ENCODE results near the gene NACC1. TPM values are rescaled to one million over a fixed set of nuclear protein-coding genes. Genes with fewer than 3 reads are reported as not detected.

The NACC1 gene
- total RNA-seq, 2 donors from 2014 or later, result 56.7 to 119 TPM

- no peak overlapping the region for H3K9ac ChIP-seq (ENCODE audit: low read depth in 2 of 2, low read length in 2 of 2)
- intact Hi-C loops (cut with DNase I), result no loop called here
- H3K27me3 ChIP-seq, result no peaks in the 10 kb centered on the region
- TF ChIP-seq, protein P1, sequence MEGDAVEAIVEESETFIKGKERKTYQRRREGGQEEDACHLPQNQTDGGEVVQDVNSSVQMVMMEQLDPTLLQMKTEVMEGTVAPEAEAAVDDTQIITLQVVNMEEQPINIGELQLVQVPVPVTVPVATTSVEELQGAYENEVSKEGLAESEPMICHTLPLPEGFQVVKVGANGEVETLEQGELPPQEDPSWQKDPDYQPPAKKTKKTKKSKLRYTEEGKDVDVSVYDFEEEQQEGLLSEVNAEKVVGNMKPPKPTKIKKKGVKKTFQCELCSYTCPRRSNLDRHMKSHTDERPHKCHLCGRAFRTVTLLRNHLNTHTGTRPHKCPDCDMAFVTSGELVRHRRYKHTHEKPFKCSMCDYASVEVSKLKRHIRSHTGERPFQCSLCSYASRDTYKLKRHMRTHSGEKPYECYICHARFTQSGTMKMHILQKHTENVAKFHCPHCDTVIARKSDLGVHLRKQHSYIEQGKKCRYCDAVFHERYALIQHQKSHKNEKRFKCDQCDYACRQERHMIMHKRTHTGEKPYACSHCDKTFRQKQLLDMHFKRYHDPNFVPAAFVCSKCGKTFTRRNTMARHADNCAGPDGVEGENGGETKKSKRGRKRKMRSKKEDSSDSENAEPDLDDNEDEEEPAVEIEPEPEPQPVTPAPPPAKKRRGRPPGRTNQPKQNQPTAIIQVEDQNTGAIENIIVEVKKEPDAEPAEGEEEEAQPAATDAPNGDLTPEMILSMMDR (IDR thresholded peaks at IDR 0.05), result no peak
- no peak overlapping the region for H3K27ac ChIP-seq
- H3K9me3 ChIP-seq, result no peaks in the 10 kb centered on the region
- H3K4me3 ChIP-seq, result no peak overlapping the region
- H3K36me3 ChIP-seq, result no peaks in the 10 kb centered on the region
- no peak for DNase-seq
- H3K4me1 ChIP-seq, result no peaks in the 10 kb centered on the region
Measured at GRCh38 chr19:13087795-13088537, 30.1 kb upstream of the NACC1 start.

- H3K27me3 ChIP-seq, result no peaks in the 10 kb centered on the region
- no peak overlapping the region for H3K4me3 ChIP-seq
- peaks cover 5% of the 10 kb centered on the region for H3K4me1 ChIP-seq
- TF ChIP-seq, protein P1 (IDR thresholded peaks at IDR 0.05), result no peak
- no peak overlapping the region for H3K27ac ChIP-seq
- intact Hi-C loops (cut with DNase I), result no loop called here
- no peaks in the 10 kb centered on the region for H3K36me3 ChIP-seq
- DNase-seq, result no peak
- H3K9me3 ChIP-seq, result no peaks in the 10 kb centered on the region
- peak overlapping the region in 1 of 2 donors; percentile 2 for H3K9ac ChIP-seq (ENCODE audit: low read depth in 2 of 2, low read length in 2 of 2)
Measured at GRCh38 chr19:13089139-13089856, 28.8 kb upstream of the NACC1 start.

DNA sequence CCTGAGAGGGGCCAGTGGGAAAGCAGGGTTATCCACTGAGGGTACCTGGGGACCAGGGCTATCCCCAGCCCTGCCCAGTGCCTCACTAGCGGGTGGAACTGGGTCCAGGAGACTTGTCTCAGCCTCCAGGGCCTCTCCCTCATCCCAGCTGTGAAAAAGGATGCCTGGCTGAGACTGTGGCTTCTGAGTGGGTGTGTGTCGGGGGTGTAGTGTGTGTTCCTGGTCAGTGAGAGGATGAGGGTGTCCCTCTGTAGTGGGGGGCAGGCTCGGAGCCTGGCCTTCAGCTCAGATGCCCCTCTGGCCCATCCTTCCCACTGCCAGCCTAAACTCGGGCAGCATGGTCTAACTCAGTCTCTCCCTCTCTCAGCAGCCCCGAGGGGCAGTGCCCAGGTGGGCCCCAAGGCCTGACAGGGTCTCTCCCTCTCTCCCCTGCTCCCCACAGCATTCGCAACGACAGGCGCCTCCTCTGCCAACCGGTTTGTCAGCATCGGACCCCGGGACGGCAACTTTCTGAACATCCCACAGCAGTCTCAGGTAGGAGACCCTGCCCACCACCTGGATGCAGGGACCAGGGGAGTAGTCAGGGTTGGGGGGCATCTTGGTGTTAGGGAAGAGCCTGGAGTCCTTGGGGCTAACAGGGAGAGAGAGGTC lies 28.1 kb upstream of the NACC1 start:
- no peak for DNase-seq
- Histone ChIP-seq H3K36me3 (no peaks in the 10 kb centered on the region), H3K27me3 (no peaks in the 10 kb centered on the region), H3K4me3 (no peak overlapping the region), H3K27ac (no peak overlapping the region), H3K9ac (ENCODE audit: low read depth in 2 of 2, low read length in 2 of 2) (no peak overlapping the region), H3K4me1 (peaks cover 10% of the 10 kb centered on the region), H3K9me3 (no peaks in the 10 kb centered on the region)
- TF ChIP-seq, protein P1 (IDR thresholded peaks at IDR 0.05), result no peak
- intact Hi-C loops (cut with DNase I), result loop anchor here (10.0 kb wide), 1 partner anchor 55 kb away; no protein-coding TSS in a partner anchor

GRCh38 chr19:13090511-13091231 lies 27.4 kb upstream of the NACC1 start:
- no peaks in the 10 kb centered on the region for H3K27me3 ChIP-seq
- H3K9me3 ChIP-seq, result no peaks in the 10 kb centered on the region
- H3K9ac ChIP-seq (ENCODE audit: low read depth in 2 of 2, low read length in 2 of 2), result no peak overlapping the region
- intact Hi-C loops (cut with DNase I), result loop anchor here (10.0 kb wide), 1 partner anchor 56 kb away; no protein-coding TSS in a partner anchor
- TF ChIP-seq, protein P1 (IDR thresholded peaks at IDR 0.05), result no peak
- peaks cover 10% of the 10 kb centered on the region for H3K4me1 ChIP-seq
- no peaks in the 10 kb centered on the region for H3K36me3 ChIP-seq
- no peak overlapping the region for H3K4me3 ChIP-seq
- DNase-seq, result no peak
- no peak overlapping the region for H3K27ac ChIP-seq

All from colonic mucosa (tissue), 4 donors.